ENCODE results near the gene EFCC1.

DNA sequence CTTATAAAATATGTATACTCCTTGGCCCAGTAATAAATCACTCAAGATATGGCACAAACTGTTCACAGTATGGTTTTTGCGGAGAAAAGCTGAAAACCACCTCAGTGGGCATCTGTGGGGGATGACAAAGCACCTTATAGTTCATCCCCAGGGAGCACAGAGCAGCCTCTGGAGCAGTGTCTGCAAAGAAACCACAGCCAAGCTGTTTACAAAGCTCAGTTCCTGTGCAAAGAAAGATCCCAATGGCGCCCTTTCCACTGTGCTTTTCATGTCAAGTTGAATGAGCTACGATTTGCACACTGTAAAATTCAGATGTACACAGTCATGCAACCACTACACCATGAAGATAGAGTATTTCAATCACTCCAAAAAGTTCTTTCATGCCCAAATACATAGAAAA is 2.5 kb upstream of the EFCC1 start:
- TF ChIP-seq, protein P1, sequence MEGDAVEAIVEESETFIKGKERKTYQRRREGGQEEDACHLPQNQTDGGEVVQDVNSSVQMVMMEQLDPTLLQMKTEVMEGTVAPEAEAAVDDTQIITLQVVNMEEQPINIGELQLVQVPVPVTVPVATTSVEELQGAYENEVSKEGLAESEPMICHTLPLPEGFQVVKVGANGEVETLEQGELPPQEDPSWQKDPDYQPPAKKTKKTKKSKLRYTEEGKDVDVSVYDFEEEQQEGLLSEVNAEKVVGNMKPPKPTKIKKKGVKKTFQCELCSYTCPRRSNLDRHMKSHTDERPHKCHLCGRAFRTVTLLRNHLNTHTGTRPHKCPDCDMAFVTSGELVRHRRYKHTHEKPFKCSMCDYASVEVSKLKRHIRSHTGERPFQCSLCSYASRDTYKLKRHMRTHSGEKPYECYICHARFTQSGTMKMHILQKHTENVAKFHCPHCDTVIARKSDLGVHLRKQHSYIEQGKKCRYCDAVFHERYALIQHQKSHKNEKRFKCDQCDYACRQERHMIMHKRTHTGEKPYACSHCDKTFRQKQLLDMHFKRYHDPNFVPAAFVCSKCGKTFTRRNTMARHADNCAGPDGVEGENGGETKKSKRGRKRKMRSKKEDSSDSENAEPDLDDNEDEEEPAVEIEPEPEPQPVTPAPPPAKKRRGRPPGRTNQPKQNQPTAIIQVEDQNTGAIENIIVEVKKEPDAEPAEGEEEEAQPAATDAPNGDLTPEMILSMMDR (IDR thresholded peaks at IDR 0.05) = no peak
- no peak for TF ChIP-seq POLR2A (IDR thresholded peaks at IDR 0.05)
